Gastroesophageal sphincter (tissue), 3 donors: ENCODE results near the gene EEF2K.

Source experiments
- CTCF ChIP-seq, 4 experiments: fragments of 200-600 bp in 2 of 4; fragments of 450-650 bp in 2 of 4; sonication (generic) in 1 of 4; IDR thresholded peaks; one replicate each; pipeline ENCODE4 v1.5.1; 2017 to 2019; ENCODE audit warnings: antibody characterized with exemption in 4 of 4, mild to moderate bottlenecking in 2 of 4, moderate library complexity in 2 of 4
- POLR2A ChIP-seq, 2 donors: fragments of 450-650 bp; IDR thresholded peaks; one replicate each; pipeline ENCODE4 v1.6.1; 2017; ENCODE audit warnings: antibody characterized with exemption in 2 of 2, mild to moderate bottlenecking in 2 of 2, moderate library complexity in 1 of 2
- POLR2AphosphoS5 ChIP-seq: sonication (generic); formaldehyde crosslinking; IDR thresholded peaks from one replicate; pipeline ENCODE4 v1.6.1; 2017; ENCODE audit warnings: antibody characterized with exemption

- TF ChIP-seq CTCF (IDR thresholded peaks at IDR 0.05) (no peak), POLR2AphosphoS5 (peak; percentile 97), POLR2A (IDR thresholded peaks at IDR 0.05) (peak; percentile 84 to 93)
Observed at GRCh38 chr16:22190776-22191531, 15.1 kb upstream of the EEF2K start.
